PC-9 (cell line): ENCODE results near the gene GLIPR1L2. TPM values are rescaled to one million over a fixed set of nuclear protein-coding genes. Genes with fewer than 3 reads are reported as not detected.

Experiments used
- BruUV-seq: library from RNA; stranded (reverse); fragments of 400-500 nt; replicated peaks from 2 replicates; lab custom pipeline; 2021; lab: Mats Ljungman, UMichigan
- CTCF ChIA-PET: fragments of 300-600 bp; sonication (Branson Sonifier 250); formaldehyde crosslinking; loops from one replicate; lab custom pipeline; 2022; ENCODE audit warnings: antibody characterized with exemption; lab: Charles Lee
- POLR2A ChIA-PET: fragments of 300-600 bp; sonication (Branson Sonifier 250); formaldehyde crosslinking; loops from one replicate; lab custom pipeline; 2022; ENCODE audit warnings: antibody characterized with exemption; ENCODE audit not compliant: unreplicated experiment; lab: Charles Lee
- DNase-seq, 2 experiments: peaks; one replicate each; pipeline versions ENCODE4 v3.0.0 to v3.0.0-alpha.2; 2015 to 2022; ENCODE audit warnings: mixed read lengths in 1 of 2
- H2AFZ ChIP-seq: fragments of 200-600 bp; sonication (generic); 2 replicates; pipeline ENCODE4 v1.8.1; 2017; ENCODE audit warnings: antibody characterized with exemption
- H3F3A ChIP-seq: fragments of 200-600 bp; sonication (generic); 2 replicates; pipeline ENCODE4 v1.8.1; 2017; ENCODE audit warnings: antibody characterized with exemption, mild to moderate bottlenecking, low read depth; ENCODE audit not compliant: insufficient read depth
- H3K27ac ChIP-seq: fragments of 200-600 bp; sonication (generic); 2 replicates; pipeline ENCODE4 v1.6.1; 2016; ENCODE audit warnings: mixed run types
- H3K27me3 ChIP-seq: fragments of 200-600 bp; sonication (generic); 2 replicates; pipeline ENCODE4 v1.6.1; 2016; ENCODE audit warnings: low read depth, mixed run types; ENCODE audit not compliant: insufficient read depth
- H3K36me3 ChIP-seq: fragments of 200-600 bp; sonication (generic); 2 replicates; pipeline ENCODE4 v1.6.1; 2016; ENCODE audit warnings: low read depth, mixed run types
- H3K4me1 ChIP-seq: fragments of 200-600 bp; sonication (generic); replicated peaks from 2 replicates; pipeline ENCODE4 v1.6.1; 2016; ENCODE audit warnings: mixed run types; ENCODE audit not compliant: insufficient read depth
- H3K4me2 ChIP-seq: fragments of 200-600 bp; sonication (generic); 2 replicates; pipeline ENCODE4 v1.6.1; 2017; ENCODE audit warnings: mixed run types
- H3K4me3 ChIP-seq: fragments of 200-600 bp; sonication (generic); 2 replicates; pipeline ENCODE4 v1.6.1; 2016; ENCODE audit warnings: mixed run types
- H3K79me2 ChIP-seq: fragments of 200-600 bp; sonication (generic); 2 replicates; pipeline ENCODE4 v1.6.1; 2017; ENCODE audit warnings: low read depth, mixed run types
- H3K9me2 ChIP-seq: fragments of 200-600 bp; sonication (generic); 2 replicates; pipeline ENCODE4 v1.8.1; 2017; ENCODE audit warnings: mild to moderate bottlenecking; ENCODE audit not compliant: insufficient read depth
- H3K9me3 ChIP-seq: fragments of 200-600 bp; sonication (generic); 2 replicates; pipeline ENCODE4 v1.8.1; 2016; ENCODE audit warnings: low read depth; ENCODE audit not compliant: insufficient read depth
- H4K20me1 ChIP-seq: fragments of 200-600 bp; sonication (generic); 2 replicates; pipeline ENCODE4 v1.8.1; 2017; ENCODE audit not compliant: insufficient read depth
- EZH2 ChIP-seq: fragments of 200-600 bp; sonication (generic); IDR thresholded peaks from 2 replicates; pipeline ENCODE4 v1.8.0; 2017; ENCODE audit warnings: antibody characterized with exemption, low read depth
- intact Hi-C: fragments of 100-400 bp; cut with micrococcal nuclease; formaldehyde crosslinking; loops from one replicate; pipeline ENCODE4 v1.10.0; 2022; ENCODE audit not compliant: unreplicated experiment
- total RNA-seq: library from RNA; stranded (reverse); gene quantifications from 2 replicates; pipeline ENCODE4 v1.2.3, GENCODE V29; 2021
- TF ChIP-seq, protein P1 (sequence below): fragments of 200-600 bp; sonication (generic); conservative IDR thresholded peaks from 2 replicates; pipeline ENCODE4 v1.6.1; 2017; ENCODE audit warnings: mixed run types, antibody characterized with exemption, mild to moderate bottlenecking, moderate library complexity

The GLIPR1L2 gene
- total RNA-seq, 1 experiment from 2014 or later, result not detected

DNA sequence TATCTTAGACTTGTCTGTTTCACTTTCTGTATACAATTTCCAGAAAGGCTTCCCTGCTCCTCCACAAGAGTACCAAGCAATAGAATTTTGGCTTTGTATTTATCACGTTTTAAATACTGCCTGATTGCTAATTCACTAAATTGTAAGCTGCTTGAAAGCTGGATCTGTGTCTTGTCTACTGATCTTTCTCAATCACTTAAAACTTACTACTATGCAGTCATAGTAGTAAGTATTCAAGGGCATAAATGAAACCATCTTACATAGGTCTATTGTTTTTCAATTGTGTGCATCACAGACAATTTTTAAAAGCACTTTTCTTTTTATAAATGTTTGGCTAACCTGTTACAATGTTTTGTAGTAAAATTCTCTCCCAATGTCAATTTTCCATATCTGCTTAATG is 1.2 kb upstream of the GLIPR1L2 start:
- peaks cover 21% of the 10 kb centered on the region for H3K4me1 ChIP-seq
- no peaks in the 10 kb centered on the region for H3K36me3 ChIP-seq
- 0 out of 2 replicates have a peak overlapping the region, but pooled peaks have one; percentile 56 for H3K27ac ChIP-seq
- TF ChIP-seq, protein P1, sequence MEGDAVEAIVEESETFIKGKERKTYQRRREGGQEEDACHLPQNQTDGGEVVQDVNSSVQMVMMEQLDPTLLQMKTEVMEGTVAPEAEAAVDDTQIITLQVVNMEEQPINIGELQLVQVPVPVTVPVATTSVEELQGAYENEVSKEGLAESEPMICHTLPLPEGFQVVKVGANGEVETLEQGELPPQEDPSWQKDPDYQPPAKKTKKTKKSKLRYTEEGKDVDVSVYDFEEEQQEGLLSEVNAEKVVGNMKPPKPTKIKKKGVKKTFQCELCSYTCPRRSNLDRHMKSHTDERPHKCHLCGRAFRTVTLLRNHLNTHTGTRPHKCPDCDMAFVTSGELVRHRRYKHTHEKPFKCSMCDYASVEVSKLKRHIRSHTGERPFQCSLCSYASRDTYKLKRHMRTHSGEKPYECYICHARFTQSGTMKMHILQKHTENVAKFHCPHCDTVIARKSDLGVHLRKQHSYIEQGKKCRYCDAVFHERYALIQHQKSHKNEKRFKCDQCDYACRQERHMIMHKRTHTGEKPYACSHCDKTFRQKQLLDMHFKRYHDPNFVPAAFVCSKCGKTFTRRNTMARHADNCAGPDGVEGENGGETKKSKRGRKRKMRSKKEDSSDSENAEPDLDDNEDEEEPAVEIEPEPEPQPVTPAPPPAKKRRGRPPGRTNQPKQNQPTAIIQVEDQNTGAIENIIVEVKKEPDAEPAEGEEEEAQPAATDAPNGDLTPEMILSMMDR, result no peak
- H2AFZ ChIP-seq, result peak overlapping the region; percentile 98; the same call in 1 of the 2 replicates
- peak overlapping the region; percentile 69; the same call in 1 of the 2 replicates for H3K4me3 ChIP-seq
- no peaks in the 10 kb centered on the region for H3K9me3 ChIP-seq
- H3K79me2 ChIP-seq, result 0 out of 2 replicates have a peak, but pooled peaks cover 4% of the 10 kb centered on the region
- intact Hi-C loops, result loop anchor here (2.0 to 5.0 kb wide), 2 partner anchors 121 to 1068 kb away; partner anchors contain the start of gene KRR1
- peak overlapping the region; percentile 88 for H3K4me2 ChIP-seq
- H3K27me3 ChIP-seq, result no peaks in the 10 kb centered on the region
- ChIA-PET CTCF (interaction anchor here (0.7 kb wide), 1 partner anchor 91 kb away, joined by 3 read pairs; the partner anchor contains the start of gene GLIPR1), POLR2A (no interaction called here)
- no peak for DNase-seq
- peaks cover 4% of the 10 kb centered on the region; the same call in 1 of the 2 replicates for H3F3A ChIP-seq
- H3K9me2 ChIP-seq, result no peaks in the 10 kb centered on the region
- no TSS peak for BruUV-seq
- no peaks in the 10 kb centered on the region for H4K20me1 ChIP-seq

GRCh38 chr12:75390156-75390898 is 562 bp upstream of the GLIPR1L2 start:
- Histone ChIP-seq H3K27ac (peak overlapping the region; percentile 56), H3K36me3 (no peaks in the 10 kb centered on the region), H2AFZ (peak overlapping the region; percentile 98), H3K9me2 (no peaks in the 10 kb centered on the region), H3K27me3 (no peaks in the 10 kb centered on the region), H4K20me1 (no peaks in the 10 kb centered on the region), H3K4me2 (peak overlapping the region; percentile 88), H3K4me3 (peak overlapping the region; percentile 69), H3K79me2 (0 out of 2 replicates have a peak, but pooled peaks cover 4% of the 10 kb centered on the region), H3K9me3 (no peaks in the 10 kb centered on the region), H3F3A (peaks cover 4% of the 10 kb centered on the region; the same call in 1 of the 2 replicates), H3K4me1 (peaks cover 21% of the 10 kb centered on the region)
- TF ChIP-seq EZH2, result no peak
- TF ChIP-seq, protein P1, result no peak
- CTCF ChIA-PET, result interaction anchor here (0.5 to 1.5 kb wide), 5 partner anchors 60 to 501 kb away, joined by 3 to 7 read pairs (median 4); partner anchors contain the start of gene CAPS2
- TSS peak; percentile 74 for BruUV-seq
- no peak for DNase-seq
- intact Hi-C loops, result loop anchor here (2.0 to 5.0 kb wide), 2 partner anchors 120 to 1067 kb away; partner anchors contain the start of gene KRR1
- POLR2A ChIA-PET, result interaction anchor here (0.6 kb wide), 1 partner anchor 121 kb away, joined by 3 read pairs; the partner anchor contains the start of gene KRR1

- Histone ChIP-seq H3K27ac (no peak overlapping the region), H3K9me2 (0 out of 2 replicates have a peak, but pooled peaks cover 4% of the 10 kb centered on the region), H3K27me3 (no peaks in the 10 kb centered on the region), H3K36me3 (no peaks in the 10 kb centered on the region), H3K79me2 (no peaks in the 10 kb centered on the region), H3F3A (no peaks in the 10 kb centered on the region), H2AFZ (no peak overlapping the region), H3K4me1 (no peaks in the 10 kb centered on the region), H3K4me3 (no peak overlapping the region), H4K20me1 (no peaks in the 10 kb centered on the region), H3K4me2 (no peak overlapping the region), H3K9me3 (no peaks in the 10 kb centered on the region)
- ChIA-PET CTCF (no interaction called here), POLR2A (no interaction called here)
- no TSS peak for BruUV-seq
- no peak for DNase-seq
- intact Hi-C loops, result no loop called here
- TF ChIP-seq, protein P1, result no peak
Observed at GRCh38 chr12:75404231-75404630, 13.3 kb downstream of the GLIPR1L2 start.
